Measurements from ENCODE around the gene CD40LG. TPM values are rescaled to one million over a fixed set of nuclear protein-coding genes. Genes with fewer than 3 reads are reported as not detected.

Gene CD40LG
- total and polyA plus RNA-seq, 8 donors = 0.09 to 0.19 (median 0.11) TPM; not detected in 4

GRCh38 chrX:136616987-136617685 is 30.8 kb upstream of the CD40LG start:
- DNase-seq = no peak
- 66 to 77% methylated on average over 6 of the region's 6 CpGs for WGBS, 2 donors
- intact Hi-C loops (cut with DNase I) = no loop called here
- no peaks in the 10 kb centered on the region for H3K4me1 ChIP-seq
- no peaks in the 10 kb centered on the region for H3K36me3 ChIP-seq
- no peaks in the 10 kb centered on the region for H3K27me3 ChIP-seq
- H3K9me3 ChIP-seq = no peaks in the 10 kb centered on the region
- H3K4me3 ChIP-seq = no peak overlapping the region
- TF ChIP-seq, protein P1, sequence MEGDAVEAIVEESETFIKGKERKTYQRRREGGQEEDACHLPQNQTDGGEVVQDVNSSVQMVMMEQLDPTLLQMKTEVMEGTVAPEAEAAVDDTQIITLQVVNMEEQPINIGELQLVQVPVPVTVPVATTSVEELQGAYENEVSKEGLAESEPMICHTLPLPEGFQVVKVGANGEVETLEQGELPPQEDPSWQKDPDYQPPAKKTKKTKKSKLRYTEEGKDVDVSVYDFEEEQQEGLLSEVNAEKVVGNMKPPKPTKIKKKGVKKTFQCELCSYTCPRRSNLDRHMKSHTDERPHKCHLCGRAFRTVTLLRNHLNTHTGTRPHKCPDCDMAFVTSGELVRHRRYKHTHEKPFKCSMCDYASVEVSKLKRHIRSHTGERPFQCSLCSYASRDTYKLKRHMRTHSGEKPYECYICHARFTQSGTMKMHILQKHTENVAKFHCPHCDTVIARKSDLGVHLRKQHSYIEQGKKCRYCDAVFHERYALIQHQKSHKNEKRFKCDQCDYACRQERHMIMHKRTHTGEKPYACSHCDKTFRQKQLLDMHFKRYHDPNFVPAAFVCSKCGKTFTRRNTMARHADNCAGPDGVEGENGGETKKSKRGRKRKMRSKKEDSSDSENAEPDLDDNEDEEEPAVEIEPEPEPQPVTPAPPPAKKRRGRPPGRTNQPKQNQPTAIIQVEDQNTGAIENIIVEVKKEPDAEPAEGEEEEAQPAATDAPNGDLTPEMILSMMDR (IDR thresholded peaks at IDR 0.05) = no peak
- FAIRE-seq = no peak
- ATAC-seq = no peak
- no peak overlapping the region for H3K27ac ChIP-seq

GRCh38 chrX:136619899-136620505 is 28.0 kb upstream of the CD40LG start:
- Histone ChIP-seq H3K27me3 (peaks cover 0 to 6% (median 0%) of the 10 kb centered on the region in 4 donors), H3K4me3 (no peak overlapping the region), H3K4me1 (no peaks in the 10 kb centered on the region), H3K9me3 (no peaks in the 10 kb centered on the region), H3K27ac (no peak overlapping the region), H3K36me3 (no peaks in the 10 kb centered on the region)
- TF ChIP-seq, protein P1 (IDR thresholded peaks at IDR 0.05) = no peak
- DNase-seq (no peak), FAIRE-seq (no peak), ATAC-seq (no peak)
- WGBS, 2 donors = 67 to 70% methylated on average over 14 of the region's 14 CpGs
- intact Hi-C loops (cut with DNase I) = no loop called here

DNA sequence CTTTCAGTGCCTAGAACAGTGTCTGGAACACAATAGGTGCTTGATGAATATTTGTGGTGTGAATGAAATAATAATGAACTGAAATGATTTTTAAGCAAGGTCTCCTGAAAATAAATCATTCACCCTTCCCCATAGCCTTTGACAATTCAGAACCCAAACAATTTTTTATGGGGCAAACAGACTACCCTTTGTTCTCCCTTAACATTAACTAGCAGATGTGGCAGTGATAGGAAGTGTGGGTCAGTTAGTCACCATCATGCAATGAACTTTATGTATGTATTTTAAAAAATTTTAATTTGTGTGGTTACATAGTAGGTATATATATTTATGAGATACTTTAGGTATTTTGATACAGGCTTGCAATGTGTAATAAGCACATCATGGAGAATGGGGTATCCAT is 27.2 kb upstream of the CD40LG start:
- H3K27ac ChIP-seq = no peak overlapping the region
- peaks cover 0 to 6% (median 0%) of the 10 kb centered on the region in 4 donors for H3K27me3 ChIP-seq
- intact Hi-C loops (cut with DNase I) = no loop called here
- H3K9me3 ChIP-seq = no peaks in the 10 kb centered on the region
- FAIRE-seq (no peak), DNase-seq (no peak), ATAC-seq (no peak)
- TF ChIP-seq, protein P1 (IDR thresholded peaks at IDR 0.05) = no peak
- H3K36me3 ChIP-seq = no peaks in the 10 kb centered on the region
- no peaks in the 10 kb centered on the region for H3K4me1 ChIP-seq
- no peak overlapping the region for H3K4me3 ChIP-seq

- TF ChIP-seq, protein P1 (IDR thresholded peaks at IDR 0.05) = no peak
- Histone ChIP-seq H3K9me3 (no peaks in the 10 kb centered on the region), H3K27me3 (peaks cover 0 to 6% (median 0%) of the 10 kb centered on the region in 4 donors), H3K36me3 (no peaks in the 10 kb centered on the region), H3K4me3 (no peak overlapping the region), H3K4me1 (no peaks in the 10 kb centered on the region), H3K27ac (no peak overlapping the region)
- WGBS, 2 donors = 79 to 80% methylated on average over 4 of the region's 4 CpGs
- no peak for ATAC-seq
- intact Hi-C loops (cut with DNase I) = no loop called here
- FAIRE-seq = no peak
- DNase-seq = no peak
Observed at GRCh38 chrX:136622568-136622967, 25.4 kb upstream of the CD40LG start.

GRCh38 chrX:136623396-136623795 is 24.6 kb upstream of the CD40LG start:
- WGBS, 2 donors = 65 to 76% methylated on average over 1 of the region's 1 CpG
- no peak for ATAC-seq
- TF ChIP-seq, protein P1 (IDR thresholded peaks at IDR 0.05) = no peak
- peaks cover 0 to 8% (median 0%) of the 10 kb centered on the region in 4 donors for H3K27me3 ChIP-seq
- H3K4me3 ChIP-seq = no peak overlapping the region
- no peak for FAIRE-seq
- H3K4me1 ChIP-seq = no peaks in the 10 kb centered on the region
- H3K9me3 ChIP-seq = no peaks in the 10 kb centered on the region
- intact Hi-C loops (cut with DNase I) = no loop called here
- DNase-seq = no peak
- H3K27ac ChIP-seq = no peak overlapping the region
- no peaks in the 10 kb centered on the region for H3K36me3 ChIP-seq
